Measurements from ENCODE around the gene TACR3. TPM values are rescaled to one million over a fixed set of nuclear protein-coding genes. Genes with fewer than 3 reads are reported as not detected.

The TACR3 gene
- total and polyA plus RNA-seq, 9 of the 15 experiments (the other 6 are each of a cell fraction or from before 2014, with no cell fraction given) = not detected

DNA sequence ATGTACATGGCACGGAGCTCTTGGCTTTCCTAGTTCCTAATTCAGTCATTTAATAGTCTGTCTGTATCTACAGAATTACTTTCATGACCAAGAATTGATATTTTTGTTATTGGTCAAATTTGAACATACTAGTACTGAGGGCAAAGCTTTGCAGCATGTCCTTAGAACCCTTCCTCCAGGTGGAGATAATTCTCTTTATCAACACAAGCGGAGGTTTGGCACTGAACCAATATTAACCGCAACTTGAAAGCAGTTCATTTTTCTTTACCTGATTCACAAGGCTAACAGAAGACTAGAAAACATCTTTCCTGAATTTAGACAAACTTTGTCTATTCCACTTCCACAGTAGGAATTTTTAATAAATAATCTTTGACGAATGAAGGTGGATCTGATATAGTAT is 73.8 kb downstream of the TACR3 start:
- in situ Hi-C loops (cut with MboI) (no loop called here), intact Hi-C loops (cut with micrococcal nuclease) (no loop called here)
- no peak overlapping the region for H3K4me3 ChIP-seq
- DNase-seq (ENCODE audit: extremely low read depth in 1 of 4, low spot score in 3 of 4) = no peak
- no peaks in the 10 kb centered on the region for H3K79me2 ChIP-seq (ENCODE audit: control insufficient read depth, insufficient read depth, low read length)
- ChIA-PET CTCF (ENCODE audit: low intra/inter-chr PET ratio) (no interaction called here), POLR2A (no interaction called here)
- no peaks in the 10 kb centered on the region for H4K20me1 ChIP-seq (replicated peaks; ENCODE audit: control insufficient read depth, insufficient read depth, low read length)
- H3K9ac ChIP-seq (ENCODE audit: insufficient read depth in 1 of 2, low read depth in 2 of 2, low read length in 2 of 2) = no peak overlapping the region
- 0% methylated on average over 4 of the region's 4 CpGs for WGBS (ENCODE audit: insufficient coverage, low coverage, missing lambda C conversion rate)
- no peak overlapping the region for H3K27ac ChIP-seq (ENCODE audit: extremely low read depth, low read depth, low read length)
- no peak for ATAC-seq
- no peaks in the 10 kb centered on the region for H3K27me3 ChIP-seq (ENCODE audit: control insufficient read depth in 2 of 2, insufficient read depth in 2 of 2, low read length in 2 of 2)
- no peaks in the 10 kb centered on the region for H3K4me1 ChIP-seq (replicated peaks in 1 of 2; ENCODE audit: control insufficient read depth in 2 of 2, insufficient read depth in 2 of 2, low read length in 2 of 2)
- no peak overlapping the region for H2AFZ ChIP-seq (ENCODE audit: low read depth, low read length)
- FAIRE-seq = no peak
- H3K4me2 ChIP-seq (ENCODE audit: insufficient read depth, low read length) = no peak overlapping the region
- no peaks in the 10 kb centered on the region for H3K9me1 ChIP-seq (ENCODE audit: control insufficient read depth, insufficient read depth, low read length)
- H3K9me3 ChIP-seq (replicated peaks; ENCODE audit: control insufficient read depth, insufficient read depth, low read depth, low read length) = no peaks in the 10 kb centered on the region
- no peaks in the 10 kb centered on the region for H3K36me3 ChIP-seq (ENCODE audit: control insufficient read depth, insufficient read depth, low read length)
- no TSS peak for BruUV-seq (replicated peaks)
- TF ChIP-seq ZNF232 (CRISPR knock-in tag; IDR thresholded peaks at IDR 0.05) = no peak
- TF ChIP-seq BACH1 (tag; IDR thresholded peaks at IDR 0.05) = no peak
- TF ChIP-seq CC2D1A (IDR thresholded peaks at IDR 0.05) = no peak
- no peak for TF ChIP-seq WHSC1 (IDR thresholded peaks at IDR 0.05; ENCODE audit: low read length)
- no peak for TF ChIP-seq PYGO2 (tag; IDR thresholded peaks at IDR 0.05)

DNA sequence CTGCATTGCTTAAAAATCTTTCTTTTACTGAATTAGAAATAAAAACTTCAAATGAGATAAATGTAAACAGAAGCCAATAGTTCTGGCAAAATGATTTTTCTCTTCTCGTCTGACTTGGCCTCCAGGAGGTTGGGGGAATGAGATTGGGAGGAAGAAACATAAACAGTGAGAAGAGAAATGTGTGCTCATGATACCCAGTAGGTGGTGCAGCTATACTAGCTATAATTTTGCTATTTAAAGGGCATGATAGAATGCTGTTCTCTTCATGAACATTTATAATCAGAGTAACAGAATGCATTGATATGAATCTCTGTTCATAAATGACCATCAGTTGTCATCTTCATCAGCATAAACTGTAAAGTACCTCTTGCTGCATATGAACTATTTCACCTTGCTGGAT is 85.5 kb downstream of the TACR3 start:
- Histone ChIP-seq H3K27me3 (ENCODE audit: control insufficient read depth in 2 of 2, insufficient read depth in 2 of 2, low read length in 2 of 2) (no peaks in the 10 kb centered on the region), H3K4me1 (replicated peaks in 1 of 2; ENCODE audit: control insufficient read depth in 2 of 2, insufficient read depth in 2 of 2, low read length in 2 of 2) (no peaks in the 10 kb centered on the region), H3K79me2 (ENCODE audit: control insufficient read depth, insufficient read depth, low read length) (no peaks in the 10 kb centered on the region), H3K4me2 (ENCODE audit: insufficient read depth, low read length) (no peak overlapping the region), H2AFZ (ENCODE audit: low read depth, low read length) (no peak overlapping the region), H3K27ac (ENCODE audit: extremely low read depth, low read depth, low read length) (no peak overlapping the region), H3K9me1 (ENCODE audit: control insufficient read depth, insufficient read depth, low read length) (no peaks in the 10 kb centered on the region), H3K9ac (ENCODE audit: insufficient read depth in 1 of 2, low read depth in 2 of 2, low read length in 2 of 2) (no peak overlapping the region), H3K36me3 (ENCODE audit: control insufficient read depth, insufficient read depth, low read length) (no peaks in the 10 kb centered on the region), H3K9me3 (replicated peaks; ENCODE audit: control insufficient read depth, insufficient read depth, low read depth, low read length) (no peaks in the 10 kb centered on the region), H3K4me3 (no peak overlapping the region), H4K20me1 (replicated peaks; ENCODE audit: control insufficient read depth, insufficient read depth, low read length) (no peaks in the 10 kb centered on the region)
- ChIA-PET POLR2A (no interaction called here), CTCF (ENCODE audit: low intra/inter-chr PET ratio) (no interaction called here)
- intact Hi-C loops (cut with micrococcal nuclease) (no loop called here), in situ Hi-C loops (cut with MboI) (no loop called here)
- DNase-seq (ENCODE audit: extremely low read depth in 1 of 4, low spot score in 3 of 4) (no peak), ATAC-seq (no peak), FAIRE-seq (no peak)
- WGBS (ENCODE audit: insufficient coverage, low coverage, missing lambda C conversion rate) = 0% methylated on average over 1 of the region's 1 CpG
- no TSS peak for BruUV-seq (replicated peaks)
- TF ChIP-seq MXI1 (IDR thresholded peaks at IDR 0.05; ENCODE audit: low read depth, low read length) = no peak
- TF ChIP-seq YY1 (IDR thresholded peaks at IDR 0.05; ENCODE audit: borderline replicate concordance in 1 of 3, control insufficient read depth in 1 of 3, extremely low read depth in 1 of 3, insufficient read depth in 3 of 3, insufficient read length in 1 of 3, insufficient replicate concordance in 2 of 3, low read depth in 1 of 3, low read length in 2 of 3) = no peak
- TF ChIP-seq, protein P1, sequence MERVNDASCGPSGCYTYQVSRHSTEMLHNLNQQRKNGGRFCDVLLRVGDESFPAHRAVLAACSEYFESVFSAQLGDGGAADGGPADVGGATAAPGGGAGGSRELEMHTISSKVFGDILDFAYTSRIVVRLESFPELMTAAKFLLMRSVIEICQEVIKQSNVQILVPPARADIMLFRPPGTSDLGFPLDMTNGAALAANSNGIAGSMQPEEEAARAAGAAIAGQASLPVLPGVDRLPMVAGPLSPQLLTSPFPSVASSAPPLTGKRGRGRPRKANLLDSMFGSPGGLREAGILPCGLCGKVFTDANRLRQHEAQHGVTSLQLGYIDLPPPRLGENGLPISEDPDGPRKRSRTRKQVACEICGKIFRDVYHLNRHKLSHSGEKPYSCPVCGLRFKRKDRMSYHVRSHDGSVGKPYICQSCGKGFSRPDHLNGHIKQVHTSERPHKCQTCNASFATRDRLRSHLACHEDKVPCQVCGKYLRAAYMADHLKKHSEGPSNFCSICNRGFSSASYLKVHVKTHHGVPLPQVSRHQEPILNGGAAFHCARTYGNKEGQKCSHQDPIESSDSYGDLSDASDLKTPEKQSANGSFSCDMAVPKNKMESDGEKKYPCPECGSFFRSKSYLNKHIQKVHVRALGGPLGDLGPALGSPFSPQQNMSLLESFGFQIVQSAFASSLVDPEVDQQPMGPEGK (CRISPR knock-in tag; IDR thresholded peaks at IDR 0.05; ENCODE audit: borderline replicate concordance) = no peak
- TF ChIP-seq, protein P2, sequence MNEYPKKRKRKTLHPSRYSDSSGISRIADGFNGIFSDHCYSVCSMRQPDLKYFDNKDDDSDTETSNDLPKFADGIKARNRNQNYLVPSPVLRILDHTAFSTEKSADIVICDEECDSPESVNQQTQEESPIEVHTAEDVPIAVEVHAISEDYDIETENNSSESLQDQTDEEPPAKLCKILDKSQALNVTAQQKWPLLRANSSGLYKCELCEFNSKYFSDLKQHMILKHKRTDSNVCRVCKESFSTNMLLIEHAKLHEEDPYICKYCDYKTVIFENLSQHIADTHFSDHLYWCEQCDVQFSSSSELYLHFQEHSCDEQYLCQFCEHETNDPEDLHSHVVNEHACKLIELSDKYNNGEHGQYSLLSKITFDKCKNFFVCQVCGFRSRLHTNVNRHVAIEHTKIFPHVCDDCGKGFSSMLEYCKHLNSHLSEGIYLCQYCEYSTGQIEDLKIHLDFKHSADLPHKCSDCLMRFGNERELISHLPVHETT (CRISPR knock-in tag; conservative IDR thresholded peaks at IDR 0.05 in 1 of 2, IDR thresholded peaks at IDR 0.05 in 1 of 2) = no peak
- no peak for TF ChIP-seq RFX1 (IDR thresholded peaks at IDR 0.05)
- TF ChIP-seq, protein P3, sequence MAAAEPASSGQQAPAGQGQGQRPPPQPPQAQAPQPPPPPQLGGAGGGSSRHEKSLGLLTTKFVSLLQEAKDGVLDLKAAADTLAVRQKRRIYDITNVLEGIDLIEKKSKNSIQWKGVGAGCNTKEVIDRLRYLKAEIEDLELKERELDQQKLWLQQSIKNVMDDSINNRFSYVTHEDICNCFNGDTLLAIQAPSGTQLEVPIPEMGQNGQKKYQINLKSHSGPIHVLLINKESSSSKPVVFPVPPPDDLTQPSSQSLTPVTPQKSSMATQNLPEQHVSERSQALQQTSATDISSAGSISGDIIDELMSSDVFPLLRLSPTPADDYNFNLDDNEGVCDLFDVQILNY (CRISPR knock-in tag; IDR thresholded peaks at IDR 0.05) = no peak
- TF ChIP-seq ETV1 (tag; conservative IDR thresholded peaks at IDR 0.05; ENCODE audit: low read depth) = no peak
